ENCODE results near the gene PRKG1. TPM values are rescaled to one million over a fixed set of nuclear protein-coding genes. Genes with fewer than 3 reads are reported as not detected.

The PRKG1 gene
- total and polyA plus RNA-seq, 2 experiments from 2014 or later = 10.7 to 21.8 TPM

- Histone ChIP-seq H3F3A (ENCODE audit: insufficient read depth) (no peaks in the 10 kb centered on the region; the same call in 1 of the 2 replicates), H3K79me2 (ENCODE audit: insufficient read depth) (no peaks in the 10 kb centered on the region), H2AFZ (no peak overlapping the region), H4K20me1 (ENCODE audit: insufficient read depth) (no peaks in the 10 kb centered on the region), H3K9me2 (ENCODE audit: insufficient read depth) (no peaks in the 10 kb centered on the region), H3K27ac (no peak overlapping the region), H3K4me3 (no peak overlapping the region), H3K4me1 (ENCODE audit: insufficient read depth) (peaks cover 20% of the 10 kb centered on the region), H3K9ac (no peak overlapping the region), H3K27me3 (replicated peaks; ENCODE audit: insufficient read depth) (no peaks in the 10 kb centered on the region), H3K9me3 (ENCODE audit: low read depth) (no peaks in the 10 kb centered on the region), H3K36me3 (ENCODE audit: low read depth) (no peaks in the 10 kb centered on the region), H3K4me2 (ENCODE audit: unreplicated experiment) (no peak overlapping the region)
- WGBS, 2 experiments (ENCODE audit: low coverage in 1 of 2, low lambda C conversion rate in 2 of 2, missing lambda C conversion rate in 2 of 2) = 95 to 98% methylated on average over 2 of the region's 2 CpGs
- no peak for DNase-seq
- in situ Hi-C loops (cut with MboI) = no loop called here
- no peak for TF ChIP-seq EZH2phosphoT487 (IDR thresholded peaks at IDR 0.05; ENCODE audit: insufficient read depth, low read depth)
These were observed 955.3 kb downstream of the PRKG1 start for GRCh38 chr10:52029628-52030027.

GRCh38 chr10:52030051-52030790 is 955.9 kb downstream of the PRKG1 start:
- no peaks in the 10 kb centered on the region for H3K36me3 ChIP-seq (ENCODE audit: low read depth)
- DNase-seq = peak; percentile 66
- no peaks in the 10 kb centered on the region for H4K20me1 ChIP-seq (ENCODE audit: insufficient read depth)
- in situ Hi-C loops (cut with MboI) = no loop called here
- H3K27me3 ChIP-seq (replicated peaks; ENCODE audit: insufficient read depth) = no peaks in the 10 kb centered on the region
- no peaks in the 10 kb centered on the region for H3K79me2 ChIP-seq (ENCODE audit: insufficient read depth)
- no peaks in the 10 kb centered on the region for H3K9me2 ChIP-seq (ENCODE audit: insufficient read depth)
- H3F3A ChIP-seq (ENCODE audit: insufficient read depth) = no peaks in the 10 kb centered on the region; the same call in 1 of the 2 replicates
- no peaks in the 10 kb centered on the region for H3K9me3 ChIP-seq (ENCODE audit: low read depth)
- no peak overlapping the region for H3K9ac ChIP-seq
- peaks cover 20% of the 10 kb centered on the region for H3K4me1 ChIP-seq (ENCODE audit: insufficient read depth)
- WGBS, 2 experiments (ENCODE audit: low coverage in 1 of 2, low lambda C conversion rate in 2 of 2, missing lambda C conversion rate in 2 of 2) = 47 to 51% methylated on average over 6 of the region's 6 CpGs
- no peak overlapping the region for H3K27ac ChIP-seq
- no peak overlapping the region for H3K4me2 ChIP-seq (ENCODE audit: unreplicated experiment)
- no peak overlapping the region for H2AFZ ChIP-seq
- no peak overlapping the region for H3K4me3 ChIP-seq
- TF ChIP-seq EZH2 (IDR thresholded peaks at IDR 0.05; ENCODE audit: insufficient read depth, poor library complexity, severe bottlenecking) (no peak), EZH2phosphoT487 (IDR thresholded peaks at IDR 0.05; ENCODE audit: insufficient read depth, low read depth) (no peak)

GRCh38 chr10:52030975-52031374 is 956.7 kb downstream of the PRKG1 start:
- no peaks in the 10 kb centered on the region for H3K9me2 ChIP-seq (ENCODE audit: insufficient read depth)
- no peak overlapping the region for H3K27ac ChIP-seq
- H3K4me1 ChIP-seq (ENCODE audit: insufficient read depth) = peaks cover 20% of the 10 kb centered on the region
- H2AFZ ChIP-seq = no peak overlapping the region
- H3K27me3 ChIP-seq (replicated peaks; ENCODE audit: insufficient read depth) = no peaks in the 10 kb centered on the region
- 100% methylated on average over 1 of the region's 1 CpG for WGBS, 2 experiments (ENCODE audit: low coverage in 1 of 2, low lambda C conversion rate in 2 of 2, missing lambda C conversion rate in 2 of 2)
- no peaks in the 10 kb centered on the region for H3K9me3 ChIP-seq (ENCODE audit: low read depth)
- no peaks in the 10 kb centered on the region for H3K36me3 ChIP-seq (ENCODE audit: low read depth)
- in situ Hi-C loops (cut with MboI) = no loop called here
- no peaks in the 10 kb centered on the region for H4K20me1 ChIP-seq (ENCODE audit: insufficient read depth)
- H3K79me2 ChIP-seq (ENCODE audit: insufficient read depth) = no peaks in the 10 kb centered on the region
- no peak overlapping the region for H3K9ac ChIP-seq
- H3F3A ChIP-seq (ENCODE audit: insufficient read depth) = no peaks in the 10 kb centered on the region; the same call in 1 of the 2 replicates
- no peak overlapping the region for H3K4me2 ChIP-seq (ENCODE audit: unreplicated experiment)
- TF ChIP-seq EZH2phosphoT487 (IDR thresholded peaks at IDR 0.05; ENCODE audit: insufficient read depth, low read depth) (no peak), EZH2 (IDR thresholded peaks at IDR 0.05; ENCODE audit: insufficient read depth, poor library complexity, severe bottlenecking) (no peak)
- no peak for DNase-seq
- no peak overlapping the region for H3K4me3 ChIP-seq

DNA sequence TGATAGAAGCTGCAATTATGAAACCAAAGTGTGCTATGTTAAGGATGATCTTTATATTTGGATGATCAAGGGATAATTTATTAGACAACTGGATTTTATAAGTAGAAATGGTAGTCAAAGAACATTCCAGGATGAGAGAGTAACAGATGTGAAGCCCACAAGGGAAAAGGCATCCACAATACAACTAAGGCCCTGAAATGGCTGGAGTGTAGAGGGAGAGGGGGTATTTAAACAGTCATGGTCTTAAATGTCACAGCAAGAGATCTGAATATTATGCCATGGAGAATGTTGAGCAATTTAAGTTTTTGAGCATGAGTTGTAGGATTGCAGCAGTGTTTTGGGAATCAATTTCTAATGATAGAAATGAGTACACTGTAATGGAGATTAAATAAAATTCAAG is 957.5 kb downstream of the PRKG1 start:
- DNase-seq = peak; percentile 40
- H3K9ac ChIP-seq = no peak overlapping the region
- H3K27me3 ChIP-seq (replicated peaks; ENCODE audit: insufficient read depth) = no peaks in the 10 kb centered on the region
- H2AFZ ChIP-seq = no peak overlapping the region
- H3K4me3 ChIP-seq = no peak overlapping the region
- no peaks in the 10 kb centered on the region for H3K36me3 ChIP-seq (ENCODE audit: low read depth)
- no peak overlapping the region for H3K27ac ChIP-seq
- TF ChIP-seq EZH2 (IDR thresholded peaks at IDR 0.05; ENCODE audit: insufficient read depth, poor library complexity, severe bottlenecking) = no peak
- no peak for TF ChIP-seq EZH2phosphoT487 (IDR thresholded peaks at IDR 0.05; ENCODE audit: insufficient read depth, low read depth)
- H3K79me2 ChIP-seq (ENCODE audit: insufficient read depth) = no peaks in the 10 kb centered on the region
- peaks cover 20% of the 10 kb centered on the region for H3K4me1 ChIP-seq (ENCODE audit: insufficient read depth)
- peak overlapping the region; percentile 21 for H3K4me2 ChIP-seq (ENCODE audit: unreplicated experiment)
- in situ Hi-C loops (cut with MboI) = no loop called here
- no peaks in the 10 kb centered on the region for H3K9me2 ChIP-seq (ENCODE audit: insufficient read depth)
- H3F3A ChIP-seq (ENCODE audit: insufficient read depth) = no peaks in the 10 kb centered on the region; the same call in 1 of the 2 replicates
- H4K20me1 ChIP-seq (ENCODE audit: insufficient read depth) = no peaks in the 10 kb centered on the region
- no peaks in the 10 kb centered on the region for H3K9me3 ChIP-seq (ENCODE audit: low read depth)

All from GM23248 (cell line).